OCI-M1 (cell line): ENCODE data around the gene ICOSLG.
A peak's percentile ranks its signal among the peaks of the same experiment; 100 is the strongest.
"Not testable (repeated sequence)": the region's sequence is repeated elsewhere in the genome, so short reads cannot be mapped to it uniquely, and the experiment has no call there.

Source experiments
- DNase-seq: peaks from one replicate; lab custom pipeline; 2025; lab: John Stamatoyannopoulos, UW

Gene ICOSLG, protein sequence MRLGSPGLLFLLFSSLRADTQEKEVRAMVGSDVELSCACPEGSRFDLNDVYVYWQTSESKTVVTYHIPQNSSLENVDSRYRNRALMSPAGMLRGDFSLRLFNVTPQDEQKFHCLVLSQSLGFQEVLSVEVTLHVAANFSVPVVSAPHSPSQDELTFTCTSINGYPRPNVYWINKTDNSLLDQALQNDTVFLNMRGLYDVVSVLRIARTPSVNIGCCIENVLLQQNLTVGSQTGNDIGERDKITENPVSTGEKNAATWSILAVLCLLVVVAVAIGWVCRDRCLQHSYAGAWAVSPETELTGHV

DNA sequence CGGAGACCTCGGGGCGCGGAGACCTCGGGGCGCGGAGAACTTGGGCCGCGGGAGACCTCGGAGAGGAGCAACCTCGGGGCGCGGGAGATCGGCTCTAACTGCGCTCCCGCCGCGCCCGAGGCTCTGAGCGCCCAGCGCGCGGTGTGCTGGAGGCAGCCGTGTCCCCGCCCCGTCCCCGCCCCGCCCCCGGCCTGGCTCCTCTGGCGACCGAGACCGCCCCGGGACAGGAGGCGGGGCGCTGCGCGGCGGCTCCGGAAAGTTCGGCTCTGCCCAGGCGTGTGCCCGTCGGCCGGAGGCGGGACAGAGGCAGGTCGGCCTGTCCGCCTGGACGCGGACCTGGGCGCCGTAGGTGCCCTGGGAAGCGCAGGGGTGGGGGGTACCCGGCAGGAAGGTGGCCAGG lies at the start of gene ICOSLG:
ICOSLG (minus strand) TSS at position 102 of the 400 bp plus-strand sequence. CDS start 126 bp downstream, outside the sequence.
- DNase-seq = not testable (repeated sequence)

DNA sequence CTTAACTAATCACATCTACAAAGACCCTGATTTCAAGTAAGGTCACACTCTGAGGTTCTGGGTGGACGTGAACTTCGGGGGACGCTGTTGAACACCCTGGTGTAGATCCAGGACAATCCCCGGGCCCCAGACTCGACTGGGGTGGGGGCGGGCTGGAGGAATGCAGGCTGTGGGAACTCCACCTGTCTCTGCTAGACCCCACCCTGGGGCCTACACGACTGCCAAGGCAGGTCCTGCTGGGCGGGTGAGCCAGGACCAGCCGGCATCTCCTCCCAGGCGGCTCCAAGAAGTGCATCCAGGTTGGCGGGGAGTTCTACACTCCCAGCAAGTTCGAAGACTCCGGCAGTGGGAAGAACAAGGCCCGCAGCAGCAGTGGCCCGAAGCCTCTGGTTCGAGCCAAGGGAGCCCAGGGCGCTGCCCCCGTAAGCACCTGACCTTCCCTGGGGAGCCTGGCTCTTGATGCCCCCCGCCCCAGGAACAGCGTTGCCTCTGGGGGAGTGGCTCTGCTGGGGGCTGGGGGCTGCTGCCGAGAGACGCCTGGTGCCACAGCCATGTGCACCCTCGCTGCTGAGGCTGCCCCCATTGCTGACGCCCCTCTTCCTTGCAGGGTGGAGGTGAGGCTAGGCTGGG lies 48.8 kb upstream of the ICOSLG start:
- no peak for DNase-seq

DNA sequence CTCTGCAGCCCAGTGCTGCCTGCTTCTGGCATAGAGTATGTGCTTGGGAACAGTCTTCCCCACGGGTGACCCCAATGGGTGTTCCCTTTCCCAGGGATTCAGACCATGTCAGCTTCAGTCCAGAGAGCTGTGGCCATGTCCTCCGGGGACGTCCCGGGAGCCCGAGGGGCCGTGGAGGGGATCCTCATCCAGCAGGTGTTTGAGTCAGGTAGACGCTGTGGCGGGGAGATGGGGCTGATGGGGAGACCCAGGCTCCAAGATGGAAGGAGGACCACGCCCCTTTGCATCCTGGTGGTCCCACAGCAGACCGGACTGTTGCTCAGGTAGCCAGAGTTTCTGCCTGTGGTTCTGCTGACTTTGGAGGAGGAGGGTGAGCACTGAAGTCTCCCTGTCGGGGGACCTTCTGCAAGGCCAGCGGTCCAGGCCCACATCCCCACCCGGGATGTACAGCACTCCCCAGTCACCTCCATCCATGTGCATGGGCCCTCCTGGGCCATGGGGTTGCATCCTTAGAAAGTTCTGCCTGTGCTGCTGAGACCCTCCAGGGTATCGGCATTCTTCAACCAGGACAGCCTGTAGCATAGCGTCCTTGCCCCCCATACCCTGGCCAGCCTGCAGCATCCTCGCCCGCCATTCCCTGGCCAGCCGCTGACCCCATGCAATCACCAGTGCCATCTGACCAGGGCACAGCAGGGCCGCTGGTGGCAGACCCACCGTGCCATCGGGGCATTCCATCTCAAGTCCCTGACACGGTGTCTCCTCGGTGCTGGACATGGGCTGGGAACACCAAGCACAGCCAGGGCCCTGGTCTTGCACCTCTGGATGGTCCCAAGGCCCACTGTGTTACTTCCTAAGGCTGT lies 47.7 kb upstream of the ICOSLG start:
- DNase-seq = no peak

DNA sequence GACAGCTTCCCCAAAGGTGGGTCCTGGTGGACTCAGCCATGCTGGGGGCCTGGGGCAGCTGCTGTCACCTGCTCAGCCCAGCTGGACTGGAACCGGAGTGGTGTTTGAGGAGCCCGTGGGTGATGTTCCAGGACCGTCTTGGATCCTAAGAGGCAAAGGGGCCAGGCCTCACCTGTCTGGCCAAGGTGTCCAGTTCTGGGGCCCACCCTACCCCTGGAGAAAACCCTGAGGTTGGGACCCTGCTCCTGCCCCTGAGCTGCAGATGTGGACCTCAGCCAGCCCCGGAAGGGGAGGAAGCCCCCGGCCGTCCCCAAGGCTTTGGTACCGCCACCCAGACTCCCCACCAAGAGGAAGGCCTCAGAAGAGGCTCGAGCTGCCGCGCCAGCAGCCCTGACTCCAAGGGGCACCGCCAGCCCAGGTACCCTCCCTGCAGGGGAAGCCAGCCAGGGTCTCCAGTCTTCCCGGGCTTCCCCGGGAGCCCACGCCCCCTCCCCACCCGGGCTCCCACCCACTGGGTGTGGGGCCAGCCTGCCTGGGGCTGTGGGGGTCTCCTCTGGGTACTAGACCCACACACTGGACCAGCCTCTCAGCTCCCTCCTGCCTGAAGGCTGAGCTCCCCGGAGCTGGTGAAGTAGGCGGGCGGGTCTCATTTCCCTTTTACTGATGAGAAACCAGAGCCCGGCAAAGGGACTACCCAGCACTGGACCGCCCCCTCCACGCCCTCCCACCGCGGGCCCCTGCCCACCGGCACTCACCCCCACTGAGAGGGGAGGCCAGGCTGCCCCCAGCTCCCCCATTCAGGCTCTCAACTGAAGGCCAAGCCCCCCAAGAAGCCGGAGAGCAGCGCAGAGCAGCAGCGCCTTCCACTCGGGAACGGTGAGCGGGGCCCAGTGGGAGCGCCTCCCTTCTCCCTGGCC lies 46.2 kb upstream of the ICOSLG start:
- DNase-seq = no peak

DNA sequence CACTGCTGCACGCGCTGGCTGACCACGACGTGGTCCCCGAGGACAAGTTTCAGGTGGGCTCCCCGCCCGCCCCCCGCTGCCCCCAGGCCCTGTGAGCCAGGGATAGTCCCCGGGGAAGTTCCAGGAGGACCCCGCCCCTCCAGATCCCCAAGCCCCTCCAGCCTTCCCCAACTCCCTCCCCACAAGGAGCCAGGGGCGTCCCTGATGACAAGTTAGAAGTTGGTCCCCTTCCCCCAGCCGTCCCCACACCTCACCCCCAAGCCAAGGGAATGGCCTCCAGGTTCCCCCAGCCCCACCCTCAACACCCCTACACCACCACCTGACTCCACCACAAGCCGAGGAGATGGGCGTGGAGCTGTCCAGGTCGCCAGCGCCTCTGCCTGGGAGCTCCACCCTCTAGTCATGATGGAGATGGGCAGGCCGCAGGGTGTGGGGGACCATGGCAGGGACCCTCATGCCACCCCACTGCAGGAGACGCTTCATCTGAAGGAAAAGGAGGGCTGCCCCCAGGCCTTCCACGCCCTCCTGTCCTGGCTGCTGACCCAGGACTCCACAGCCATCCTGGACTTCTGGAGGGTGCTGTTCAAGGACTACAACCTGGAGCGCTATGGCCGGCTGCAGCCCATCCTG lies 45.5 kb upstream of the ICOSLG start:
- DNase-seq = no peak

DNA sequence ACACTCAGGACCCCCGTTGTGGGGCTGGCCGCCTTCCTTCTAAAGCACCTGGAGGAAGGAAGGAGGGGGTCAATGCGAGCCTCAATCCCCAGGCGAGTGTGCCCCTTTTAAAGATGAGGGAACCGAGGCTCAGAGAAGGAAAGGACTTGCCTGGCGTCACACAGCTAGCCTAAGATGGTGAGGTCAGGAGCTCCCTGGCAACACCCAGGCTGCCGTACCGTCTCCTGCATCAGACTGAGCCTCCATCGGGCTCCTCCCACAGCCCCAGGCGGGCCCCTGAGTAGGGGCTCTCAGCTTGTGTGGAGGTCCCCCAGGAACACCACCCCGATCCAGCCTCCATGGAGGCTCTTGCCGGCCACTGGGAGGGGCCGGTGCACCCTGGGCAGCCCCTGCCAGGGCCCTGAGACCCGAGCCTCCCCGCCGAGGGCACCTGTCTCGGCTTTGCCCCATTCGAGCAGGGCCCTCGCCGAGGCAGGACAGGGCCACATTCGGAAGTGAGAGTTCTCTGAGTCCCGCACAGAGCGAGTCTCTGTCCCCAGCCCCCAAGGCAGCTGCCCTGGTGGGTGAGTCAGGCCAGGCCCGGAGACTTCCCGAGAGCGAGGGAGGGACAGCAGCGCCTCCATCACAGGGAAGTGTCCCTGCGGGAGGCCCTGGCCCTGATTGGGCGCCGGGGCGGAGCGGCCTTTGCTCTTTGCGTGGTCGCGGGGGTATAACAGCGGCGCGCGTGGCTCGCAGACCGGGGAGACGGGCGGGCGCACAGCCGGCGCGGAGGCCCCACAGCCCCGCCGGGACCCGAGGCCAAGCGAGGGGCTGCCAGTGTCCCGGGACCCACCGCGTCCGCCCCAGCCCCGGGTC lies 44.6 kb upstream of the ICOSLG start, which contains the start of gene AIRE:
AIRE (plus strand) TSS at position 739 of the 855 bp plus-strand sequence. CDS start 131 bp downstream, outside the sequence.
- no peak for DNase-seq

DNA sequence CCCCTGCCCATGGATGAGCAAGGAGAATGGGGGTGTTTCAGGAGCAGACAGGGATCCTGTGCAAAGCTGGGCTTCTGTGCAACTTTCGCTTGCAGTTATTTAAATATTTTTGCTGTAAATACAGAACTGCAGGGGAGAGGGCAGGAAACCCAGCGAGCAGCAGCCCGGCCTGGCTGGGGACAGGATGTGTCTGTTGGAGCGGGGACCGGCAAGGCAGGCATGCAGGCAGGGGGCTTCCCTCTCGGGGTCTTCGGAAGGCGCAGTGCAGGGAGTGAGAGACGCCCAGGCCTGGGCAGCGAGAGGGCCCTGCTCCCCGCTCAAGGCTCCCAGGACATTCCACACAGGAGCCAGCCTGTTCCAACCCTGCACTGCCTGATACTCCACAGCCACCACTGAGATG lies 43.2 kb upstream of the ICOSLG start:
- DNase-seq = no peak

DNA sequence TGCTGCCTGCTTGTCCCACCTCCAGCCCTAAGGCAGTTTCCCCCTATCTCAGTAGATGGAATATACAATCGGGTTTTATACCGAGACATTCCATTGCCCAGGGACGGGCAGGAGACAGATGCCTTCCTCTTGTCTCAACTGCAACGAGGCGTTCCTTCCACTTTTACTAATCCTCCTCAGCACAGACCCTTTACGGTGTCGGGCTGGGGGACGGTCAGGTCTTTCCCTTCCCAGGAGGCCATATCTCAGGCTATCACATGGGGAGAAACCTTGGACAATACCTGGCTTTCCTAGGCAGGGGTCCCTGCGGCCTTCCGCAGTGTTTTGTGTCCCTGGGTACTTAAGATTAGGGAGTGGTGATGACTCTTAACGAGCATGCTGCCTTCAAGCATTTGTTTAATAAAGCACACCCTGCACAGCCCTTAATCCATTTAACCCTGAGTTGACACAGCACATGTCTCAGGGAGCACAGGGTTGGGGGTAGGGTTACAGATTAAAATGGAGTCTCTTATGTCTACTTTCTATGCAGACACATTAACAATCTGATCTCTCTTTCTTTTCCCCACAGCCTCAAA lies 42.6 kb upstream of the ICOSLG start:
- not testable (repeated sequence) for DNase-seq

DNA sequence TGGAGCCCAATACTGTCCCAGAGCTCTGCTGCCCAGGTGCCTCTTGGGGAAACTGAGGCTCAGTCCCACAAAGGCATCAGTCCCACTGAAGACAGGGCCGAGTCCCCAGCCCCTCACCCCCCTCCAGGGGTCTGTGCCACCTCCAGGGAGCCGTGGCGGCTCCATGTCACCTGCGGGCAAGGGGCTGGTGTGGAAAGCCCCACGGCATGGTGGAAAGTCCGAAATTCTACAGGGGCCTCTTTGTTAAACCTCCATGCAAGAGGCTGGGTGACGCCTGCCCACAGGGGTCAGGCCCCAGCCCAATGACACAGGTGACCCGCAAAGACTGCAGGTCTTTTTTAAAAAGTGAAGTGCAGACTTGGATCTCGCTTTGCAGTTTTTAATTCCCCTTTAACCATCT lies 41.6 kb upstream of the ICOSLG start:
- no peak for DNase-seq

DNA sequence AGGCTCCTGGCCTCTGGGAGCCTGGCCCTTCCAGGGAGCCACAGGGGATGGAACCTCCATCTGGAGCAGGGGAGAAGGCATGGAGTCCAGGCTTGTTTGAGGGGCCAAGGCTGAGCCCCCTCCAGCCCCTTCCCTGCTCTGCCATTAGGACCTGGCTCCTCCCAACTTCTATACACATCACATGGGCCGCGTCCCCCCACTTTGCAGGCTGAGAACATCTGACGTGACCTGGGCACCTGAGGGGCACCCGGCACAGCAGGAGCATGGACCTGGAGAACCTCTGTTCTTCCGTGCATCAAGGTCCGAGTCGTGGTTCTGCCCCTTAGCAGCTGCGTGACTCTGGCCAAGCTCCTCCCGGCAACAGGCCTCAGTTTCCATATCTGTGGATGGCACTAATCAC lies 41.1 kb upstream of the ICOSLG start:
- no peak for DNase-seq

DNA sequence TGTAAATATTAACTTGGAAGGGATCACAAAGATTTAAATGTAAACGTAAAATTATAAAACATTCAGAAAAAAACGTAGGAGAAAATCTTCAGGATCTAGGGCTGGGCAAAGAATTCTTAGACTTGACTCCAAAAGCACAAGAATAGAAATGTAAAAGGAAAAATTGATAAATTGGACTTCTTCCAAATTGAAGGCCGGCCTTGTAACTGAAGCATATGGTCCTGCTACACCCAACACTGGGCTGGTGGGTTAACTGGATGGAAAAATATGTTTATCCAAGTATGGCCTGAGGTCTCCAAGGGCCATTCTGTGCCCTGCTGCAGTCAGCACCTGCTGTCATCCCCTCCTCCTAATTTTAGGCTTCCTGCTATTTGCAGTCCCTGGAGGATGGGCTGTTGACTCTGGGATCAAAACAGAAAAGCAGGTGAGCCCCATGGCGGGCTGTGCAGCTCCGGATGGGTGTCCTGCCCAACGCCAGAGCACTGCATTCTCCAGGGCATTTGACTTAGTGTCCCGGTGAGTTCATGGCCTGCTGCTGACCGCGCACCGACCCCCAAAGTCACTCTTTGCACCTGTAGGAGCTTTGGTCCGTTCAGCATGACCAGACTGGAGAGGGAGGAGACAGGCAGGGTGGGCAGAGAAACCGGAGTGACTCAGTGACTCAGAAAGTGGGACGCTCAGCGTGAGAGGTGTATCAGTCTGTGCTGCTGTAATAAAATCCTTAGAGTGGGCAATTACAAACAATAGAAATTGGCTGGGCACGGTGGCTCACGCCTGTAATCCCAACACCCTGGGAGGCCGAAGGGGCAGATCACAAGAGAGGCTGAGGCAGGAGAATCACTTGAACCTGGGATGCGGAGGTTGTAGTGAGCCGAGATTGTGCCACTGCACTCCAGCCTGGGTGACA lies 38.9 kb upstream of the ICOSLG start:
- no peak for DNase-seq

DNA sequence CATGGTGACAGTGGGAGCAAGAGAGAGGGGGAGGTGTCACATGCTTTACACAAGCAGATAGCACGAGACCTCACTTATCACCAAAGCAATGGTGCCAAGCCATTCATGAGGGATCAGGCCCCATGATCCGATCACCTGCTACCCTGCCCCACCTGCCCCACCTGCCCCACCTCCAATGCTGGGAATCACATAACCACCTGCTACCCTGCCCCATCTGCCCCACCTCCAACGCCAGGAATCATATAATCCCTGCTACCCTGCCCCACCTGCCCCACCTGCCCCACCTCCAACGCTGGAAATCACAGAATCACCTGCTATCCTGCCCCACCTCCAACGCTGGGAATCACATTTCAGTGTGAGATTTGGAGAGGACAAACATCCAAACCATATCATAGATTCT lies 34.3 kb upstream of the ICOSLG start:
- DNase-seq = no peak

DNA sequence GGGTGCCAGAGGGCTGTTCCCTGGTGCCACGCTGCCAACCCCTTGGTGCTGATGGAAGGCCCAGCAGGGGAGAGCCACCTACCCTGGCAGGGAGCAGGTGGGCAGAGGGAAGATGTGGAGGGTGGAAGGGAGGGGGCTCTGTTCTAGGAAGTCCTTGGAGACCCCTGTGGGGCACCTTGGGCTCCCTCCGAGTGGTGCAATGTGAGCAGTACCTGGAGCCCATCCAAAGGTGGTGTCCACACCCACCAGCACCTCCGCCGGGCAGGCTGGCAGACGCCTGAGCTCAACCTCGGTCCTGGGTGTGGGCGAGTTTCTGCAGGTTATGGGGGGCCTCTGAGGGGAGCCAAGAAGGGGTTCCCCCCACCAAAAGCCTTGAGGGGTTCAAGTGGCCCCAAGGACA lies 32.3 kb upstream of the ICOSLG start:
- DNase-seq = no peak

DNA sequence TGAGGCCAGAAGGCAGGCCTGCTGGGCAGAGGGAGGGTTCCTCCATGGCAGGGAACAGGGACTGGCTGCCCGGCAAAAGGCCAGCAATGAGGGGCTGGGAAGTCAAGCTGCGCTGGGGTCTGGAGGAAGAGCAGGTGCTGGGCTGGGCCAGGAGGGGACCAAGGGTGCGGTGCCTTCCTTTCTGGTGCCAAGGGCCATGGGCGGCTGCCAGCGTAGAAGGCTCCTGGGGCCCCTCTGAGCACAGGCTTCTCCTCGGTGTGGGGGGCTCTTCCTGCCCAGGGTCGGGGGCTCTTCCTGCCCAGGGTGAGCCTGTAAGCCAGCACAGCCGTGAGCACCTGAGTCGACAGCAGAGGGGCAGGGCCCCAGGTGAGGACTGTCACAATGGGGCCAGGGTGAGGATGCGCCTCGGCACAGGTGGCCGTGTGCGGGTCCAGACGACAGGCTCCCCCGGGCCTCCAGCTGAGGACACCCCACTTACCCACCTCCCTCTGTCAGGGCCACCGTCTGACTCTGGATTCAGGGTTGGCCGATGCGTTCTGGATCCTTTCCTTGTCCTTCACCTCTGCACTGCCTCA lies 31.6 kb upstream of the ICOSLG start:
- no peak for DNase-seq

DNA sequence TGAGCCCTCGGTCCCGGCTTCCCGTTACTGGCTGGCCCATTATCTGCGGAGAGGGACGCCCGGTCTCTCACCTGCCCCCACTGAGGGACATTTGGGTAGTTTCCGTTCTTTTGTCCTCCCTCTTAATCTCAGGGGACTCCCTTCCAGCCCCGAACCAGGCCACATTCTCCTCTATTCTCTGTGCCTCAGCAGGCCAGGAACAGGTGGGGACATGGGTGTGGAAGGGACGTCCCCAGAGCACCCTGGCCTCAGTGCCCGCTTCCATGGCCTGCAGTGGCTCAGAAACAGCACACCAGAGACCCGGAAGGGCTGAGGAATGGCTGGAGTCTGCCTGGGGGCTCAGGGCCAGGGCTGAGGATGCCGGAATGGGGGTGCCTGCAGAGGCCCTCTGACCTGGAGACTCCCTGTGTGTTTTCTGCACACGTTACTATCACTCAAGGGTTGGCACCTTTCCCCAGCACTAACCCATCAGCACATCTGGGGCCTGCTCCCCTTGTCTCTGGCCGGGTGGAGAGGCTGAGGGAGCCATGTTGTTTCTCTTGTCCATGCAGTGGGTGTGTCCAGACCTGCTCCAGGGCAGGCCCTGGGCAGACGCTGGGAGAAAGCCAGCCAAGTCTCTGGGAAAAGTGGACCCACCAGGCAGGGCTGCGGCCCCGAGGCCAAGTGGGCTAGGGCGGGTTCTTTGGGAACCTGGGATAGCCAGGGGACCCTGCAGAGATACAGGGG lies 31.0 kb upstream of the ICOSLG start:
- no peak for DNase-seq

DNA sequence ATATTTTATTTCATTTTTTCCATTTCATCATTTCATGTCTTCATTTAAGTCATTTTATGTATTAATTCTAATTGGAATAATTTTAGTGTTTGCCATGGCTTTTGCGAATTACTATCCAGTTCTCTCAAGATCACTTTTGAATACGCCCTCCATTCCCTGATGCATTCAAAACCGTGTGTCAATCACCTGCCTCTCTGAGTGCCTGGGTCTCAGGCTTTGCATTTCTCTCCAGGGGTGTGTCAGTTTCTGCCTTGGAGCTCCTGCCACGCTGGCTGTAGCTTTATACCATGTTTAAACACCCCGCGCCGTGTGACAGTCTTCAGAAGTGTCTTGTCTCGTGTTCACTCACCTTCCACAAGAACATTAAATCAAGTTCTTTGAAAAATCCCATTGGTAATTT lies 28.3 kb upstream of the ICOSLG start:
- DNase-seq = no peak

DNA sequence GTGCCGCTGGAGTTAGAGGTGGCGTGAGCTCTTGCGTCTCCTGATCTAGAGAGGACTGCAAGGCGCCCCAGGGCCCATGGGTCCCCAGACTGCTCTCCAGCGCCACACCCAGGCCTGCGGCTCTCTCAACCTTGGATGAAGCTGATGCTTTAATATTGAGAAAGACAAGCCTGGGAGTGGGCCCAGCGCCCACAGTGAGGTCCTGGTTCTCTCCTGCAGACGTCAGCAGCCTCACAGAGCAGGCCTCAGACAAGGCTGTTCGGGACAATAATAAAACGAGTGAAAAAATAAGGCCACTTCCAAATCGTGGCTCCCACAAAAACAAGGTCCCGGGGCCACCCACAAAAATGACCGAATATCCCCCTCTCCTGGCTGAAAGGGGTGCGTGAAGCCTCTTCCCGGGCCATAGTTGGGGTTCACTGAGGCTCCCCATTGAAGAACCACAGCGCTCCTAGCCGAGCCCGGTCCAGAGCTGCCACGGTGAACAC lies 27.0 kb upstream of the ICOSLG start:
- peak; percentile 72 for DNase-seq
